Thymus (tissue), 11 donors: ENCODE results near the gene STARD6. TPM values are rescaled to one million over a fixed set of nuclear protein-coding genes. Genes with fewer than 3 reads are reported as not detected.
"Not testable (repeated sequence)": the region's sequence is repeated elsewhere in the genome, so short reads cannot be mapped to it uniquely, and the experiment has no call there.

Experiments used
- DNase-seq, 9 donors: peaks; one replicate each; pipeline ENCODE4 v3.0.0-alpha.2; 2013; ENCODE audit warnings: low spot score in 9 of 9, low read depth in 6 of 9, missing footprints in 1 of 9
- H3K27ac ChIP-seq, 2 donors: one replicate each; pipeline ENCODE4 v1.5.1; 2013; ENCODE audit warnings: control low read depth in 1 of 2, low read depth in 1 of 2, low read length in 1 of 2, mild to moderate bottlenecking in 1 of 2, moderate library complexity in 1 of 2
- H3K27me3 ChIP-seq, 2 donors: one replicate each; pipeline ENCODE4 v1.5.1; 2013; ENCODE audit warnings: low read length in 1 of 2; ENCODE audit not compliant: control insufficient read depth in 2 of 2, insufficient read depth in 1 of 2
- H3K36me3 ChIP-seq, 2 donors: one replicate each; pipeline ENCODE4 v1.5.1; 2013; ENCODE audit warnings: low read length in 1 of 2, mild to moderate bottlenecking in 1 of 2, moderate library complexity in 1 of 2; ENCODE audit not compliant: control insufficient read depth in 2 of 2, insufficient read depth in 2 of 2
- H3K4me1 ChIP-seq, 2 donors: one replicate each; pipeline ENCODE4 v1.5.1; 2013; ENCODE audit warnings: low read length in 2 of 2; ENCODE audit not compliant: control insufficient read depth in 2 of 2, insufficient read depth in 2 of 2
- H3K4me3 ChIP-seq, 2 donors: one replicate each; pipeline ENCODE4 v1.5.1; 2013; ENCODE audit warnings: low read length in 2 of 2, control low read depth in 1 of 2, mild to moderate bottlenecking in 1 of 2
- H3K9me3 ChIP-seq, 2 donors: one replicate each; pipeline ENCODE4 v1.5.1; 2013; ENCODE audit warnings: low read length in 1 of 2, mild to moderate bottlenecking in 1 of 2; ENCODE audit not compliant: control insufficient read depth in 2 of 2, insufficient read depth in 1 of 2
- WGBS: extraction: QIAGEN DNeasy Blood & Tissue Kit; methylation state at CpG from one replicate; pipeline ENCODE4 v1.1.7; 2013; 5-methylcytosine and 5-hydroxymethylcytosine counted together
- polyA plus RNA-seq: library from polyadenylated mRNA; stranded (reverse); fragments of 200-250 nt; gene quantifications from one replicate; pipeline ENCODE4 v1.2.3, GENCODE V29; 2013
- total RNA-seq: library from RNA; stranded (reverse); fragments of 120-200 nt; gene quantifications from one replicate; pipeline ENCODE4 v1.2.4, GENCODE V29; 2013
- donor health status: healthy.

Gene STARD6
- total and polyA plus RNA-seq, 2 donors = 0.09 to 0.21 TPM

GRCh38 chr18:54323561-54323960, 34.1 kb downstream of the STARD6 start:
- Histone ChIP-seq H3K4me3 (no peak overlapping the region), H3K27me3 (no peaks in the 10 kb centered on the region), H3K9me3 (no peaks in the 10 kb centered on the region), H3K4me1 (no peaks in the 10 kb centered on the region), H3K36me3 (no peaks in the 10 kb centered on the region), H3K27ac (no peak overlapping the region)
- DNase-seq = no peak

- H3K9me3 ChIP-seq = no peaks in the 10 kb centered on the region
- H3K4me3 ChIP-seq = no peak overlapping the region
- no peak overlapping the region for H3K27ac ChIP-seq
- no peaks in the 10 kb centered on the region for H3K27me3 ChIP-seq
- no peak for DNase-seq
- H3K36me3 ChIP-seq = no peaks in the 10 kb centered on the region
- no peaks in the 10 kb centered on the region for H3K4me1 ChIP-seq
Observed at GRCh38 chr18:54316071-54316820, 41.4 kb downstream of the STARD6 start.

DNA sequence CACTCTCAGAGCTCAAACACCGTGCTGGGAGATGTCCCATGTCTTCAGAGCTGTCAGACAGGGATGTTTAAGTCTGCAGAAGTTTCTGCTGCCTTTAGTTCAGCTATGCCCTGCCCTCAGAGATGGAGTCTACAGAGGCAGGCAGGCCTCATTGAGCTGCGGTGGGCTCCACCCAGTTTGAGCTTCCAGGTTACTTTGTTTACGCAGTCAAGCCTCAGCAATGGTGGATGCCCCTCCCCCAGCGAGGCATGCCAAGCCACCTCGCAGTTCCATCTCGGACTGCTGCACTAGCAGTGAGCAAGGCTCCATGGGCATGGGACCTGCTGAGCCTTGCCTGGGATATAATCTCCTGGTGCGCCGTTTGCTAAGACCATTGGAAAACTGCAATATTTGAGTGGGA, 48.1 kb downstream of the STARD6 start:
- WGBS = 92% methylated on average over 8 of the region's 8 CpGs
- not testable (repeated sequence) for H3K36me3 ChIP-seq, DNase-seq, H3K27ac ChIP-seq, H3K4me3 ChIP-seq, H3K9me3 ChIP-seq, H3K27me3 ChIP-seq, H3K4me1 ChIP-seq

DNA sequence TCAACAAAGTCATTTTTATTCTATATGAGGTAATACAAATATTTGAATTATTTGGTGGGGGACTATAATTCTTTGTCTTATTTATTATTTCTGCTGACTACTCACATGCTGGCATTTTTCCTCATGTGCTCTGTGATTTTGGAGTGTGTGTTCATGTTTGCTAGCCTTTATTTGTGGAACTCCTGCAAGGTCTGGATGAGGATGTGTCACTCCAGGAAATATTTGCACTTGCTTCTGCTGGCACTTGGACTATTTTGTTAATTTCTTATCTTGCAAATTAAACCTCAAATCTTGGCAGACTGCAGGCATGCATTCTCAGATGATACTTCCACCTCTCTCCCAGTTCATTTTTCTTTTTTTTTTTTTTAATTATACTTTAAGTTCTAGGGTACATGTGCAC, 54.2 kb downstream of the STARD6 start:
- no peaks in the 10 kb centered on the region for H3K4me1 ChIP-seq
- DNase-seq = no peak
- no peak overlapping the region for H3K27ac ChIP-seq
- H3K4me3 ChIP-seq = no peak overlapping the region
- H3K27me3 ChIP-seq = no peaks in the 10 kb centered on the region
- no peaks in the 10 kb centered on the region for H3K36me3 ChIP-seq
- H3K9me3 ChIP-seq = peaks cover 0 to 5% of the 10 kb centered on the region in 2 donors

- not testable (repeated sequence) for H3K27ac ChIP-seq, H3K4me1 ChIP-seq, H3K9me3 ChIP-seq, DNase-seq, H3K27me3 ChIP-seq, H3K4me3 ChIP-seq, H3K36me3 ChIP-seq
- 96% methylated on average over 8 of the region's 8 CpGs for WGBS
Observed at GRCh38 chr18:54298991-54299390, 58.7 kb downstream of the STARD6 start.

GRCh38 chr18:54296062-54296461, 61.6 kb downstream of the STARD6 start:
- peak in 1 of 9 donors; percentile 22 for DNase-seq
- Histone ChIP-seq H3K9me3 (peaks cover 0 to 5% of the 10 kb centered on the region in 2 donors), H3K27ac (no peak overlapping the region), H3K36me3 (peaks cover 2 to 17% of the 10 kb centered on the region in 2 donors), H3K4me1 (no peaks in the 10 kb centered on the region), H3K27me3 (no peaks in the 10 kb centered on the region), H3K4me3 (no peak overlapping the region)
- 99% methylated on average over 2 of the region's 2 CpGs for WGBS

- Histone ChIP-seq H3K27me3 (no peaks in the 10 kb centered on the region), H3K36me3 (peaks cover 2 to 19% of the 10 kb centered on the region in 2 donors), H3K9me3 (peaks cover 0 to 5% of the 10 kb centered on the region in 2 donors), H3K27ac (no peak overlapping the region), H3K4me3 (no peak overlapping the region), H3K4me1 (no peaks in the 10 kb centered on the region)
- DNase-seq = no peak
- 97% methylated on average over 4 of the region's 4 CpGs for WGBS
Observed at GRCh38 chr18:54294274-54294673, 63.4 kb downstream of the STARD6 start.

DNA sequence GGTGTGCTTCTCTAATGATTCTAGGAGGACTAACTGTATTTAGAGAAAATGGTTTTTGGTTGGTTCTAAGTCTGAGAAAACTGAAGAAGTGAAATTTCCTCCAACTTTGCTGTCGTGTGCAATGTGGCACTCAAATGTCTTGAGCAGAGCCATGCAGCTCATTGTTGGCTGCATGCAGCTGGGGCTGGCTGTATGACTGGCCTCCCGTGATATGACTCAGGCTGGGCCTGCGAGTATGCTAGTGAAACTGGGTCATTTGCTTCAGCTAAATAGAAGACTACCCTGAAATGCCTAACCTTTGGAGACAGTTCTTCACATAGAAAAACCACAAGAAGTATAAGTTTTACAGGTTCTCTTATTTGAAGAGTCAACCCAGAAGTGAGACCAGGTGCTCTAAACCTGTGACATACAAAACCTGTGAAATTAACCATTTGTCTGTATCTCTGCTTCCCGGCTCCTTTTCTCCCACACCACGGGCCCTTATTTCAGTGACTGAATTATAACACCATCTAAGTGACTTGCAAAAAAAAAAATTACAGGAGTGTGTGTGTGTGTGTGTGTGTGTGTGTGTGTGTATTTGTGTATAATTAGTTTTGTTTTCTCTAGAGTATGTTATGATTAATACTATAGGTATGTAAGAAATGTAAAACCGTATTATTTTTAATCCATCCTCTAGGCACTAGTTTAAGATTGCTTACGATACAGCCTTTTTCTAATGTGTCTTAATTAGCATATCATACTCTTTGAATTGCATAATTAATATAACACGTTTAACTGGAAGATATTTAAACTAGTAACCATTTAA, 72.5 kb downstream of the STARD6 start:
- Histone ChIP-seq H3K36me3 (peaks cover 13 to 25% of the 10 kb centered on the region in 2 donors), H3K4me1 (peaks cover 6 to 11% of the 10 kb centered on the region in 2 donors), H3K4me3 (no peak overlapping the region), H3K27me3 (no peaks in the 10 kb centered on the region), H3K9me3 (no peaks in the 10 kb centered on the region), H3K27ac (peak overlapping the region; percentile 84 to 92)
- WGBS = 53% methylated on average over 8 of the region's 8 CpGs
- DNase-seq = peak in 8 of 9 donors; percentile 46 to 86 (median 68)

DNA sequence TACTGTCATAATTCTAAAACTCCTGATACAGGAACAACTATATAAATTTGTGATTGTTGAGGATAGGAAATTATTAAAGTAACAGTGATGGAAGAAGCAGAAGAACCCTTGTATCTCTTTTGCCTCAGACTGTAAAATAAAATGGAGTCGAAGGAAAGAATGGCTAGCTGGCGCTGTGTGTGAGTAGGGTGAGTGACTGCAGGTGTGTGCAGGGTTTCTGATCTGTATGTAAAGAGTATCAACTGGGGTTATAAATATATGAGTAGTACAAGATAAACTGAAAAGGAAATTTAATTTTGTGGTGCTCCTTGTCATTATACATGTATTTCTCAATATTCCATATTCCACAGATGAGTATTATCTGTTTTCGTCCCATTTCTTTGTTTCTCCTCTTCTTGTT, 73.1 kb downstream of the STARD6 start:
- Histone ChIP-seq H3K4me3 (no peak overlapping the region), H3K27ac (peak overlapping the region; percentile 65 to 92), H3K27me3 (no peaks in the 10 kb centered on the region), H3K9me3 (no peaks in the 10 kb centered on the region), H3K36me3 (peaks cover 13 to 31% of the 10 kb centered on the region in 2 donors), H3K4me1 (peaks cover 6 to 13% of the 10 kb centered on the region in 2 donors)
- 86% methylated on average over 3 of the region's 3 CpGs for WGBS
- peak in 1 of 9 donors; percentile 34 for DNase-seq
